Osteoblast (primary cell): Measurements from ENCODE around the gene IGF1R. TPM values are rescaled to one million over a fixed set of nuclear protein-coding genes. Genes with fewer than 3 reads are reported as not detected.

Source experiments
- DNase-seq: peaks from one replicate; pipeline ENCODE4 v3.0.0; 2011; ENCODE audit warnings: low spot score, mixed read lengths; ENCODE audit not compliant: insufficient read length; ENCODE audit errors: missing footprints
- H2AFZ ChIP-seq: 2 replicates; pipeline ENCODE4 v1.6.0; 2011; ENCODE audit warnings: mild to moderate bottlenecking, low read length
- H3K27ac ChIP-seq: 2 replicates; pipeline ENCODE4 v1.5.1; 2011; ENCODE audit warnings: mild to moderate bottlenecking, low read depth, low read length, moderate library complexity
- H3K27me3 ChIP-seq: 2 replicates; pipeline ENCODE4 v1.6.0; 2012; ENCODE audit warnings: mild to moderate bottlenecking, control low read depth, inconsistent platforms, low read length, moderate library complexity; ENCODE audit not compliant: insufficient read depth
- H3K36me3 ChIP-seq: 2 replicates; pipeline ENCODE4 v1.5.1; 2011; ENCODE audit warnings: mild to moderate bottlenecking, low read length, control low read depth, moderate library complexity; ENCODE audit not compliant: insufficient read depth
- H3K4me1 ChIP-seq: 2 replicates; pipeline ENCODE4 v1.5.1; 2011; ENCODE audit warnings: mild to moderate bottlenecking, low read length, control low read depth, moderate library complexity; ENCODE audit not compliant: insufficient read depth
- H3K4me2 ChIP-seq: 2 replicates; pipeline ENCODE4 v1.6.0; 2011; ENCODE audit warnings: mild to moderate bottlenecking, low read length; ENCODE audit not compliant: insufficient read depth
- H3K4me3 ChIP-seq: fragments of 200-600 bp; sonication (generic); 3 replicates; pipeline ENCODE4 v1.5.1; 2012; ENCODE audit warnings: mild to moderate bottlenecking, low read length, inconsistent platforms; ENCODE audit not compliant: insufficient read depth
- H3K79me2 ChIP-seq: 2 replicates; pipeline ENCODE4 v1.6.0; 2012; ENCODE audit warnings: mild to moderate bottlenecking, low read length, control low read depth, inconsistent platforms; ENCODE audit not compliant: insufficient read depth
- H3K9me3 ChIP-seq: 2 replicates; pipeline ENCODE4 v1.5.1; 2011; ENCODE audit warnings: low read depth, low read length, control low read depth
- H4K20me1 ChIP-seq: 2 replicates; pipeline ENCODE4 v1.6.0; 2012; ENCODE audit warnings: mild to moderate bottlenecking, low read length, control low read depth; ENCODE audit not compliant: insufficient read depth
- CTCF ChIP-seq: IDR thresholded peaks from 2 replicates; pipeline ENCODE4 v1.5.1; 2011; ENCODE audit warnings: mild to moderate bottlenecking, low read depth, low read length, moderate library complexity; ENCODE audit errors: extremely low read depth
- total RNA-seq: library from RNA; depleted of rRNA; stranded (reverse); fragments of >200 nt; gene quantifications from 2 replicates; pipeline ENCODE4 v1.2.3, GENCODE V29; 2012

IGF1R gene
- total RNA-seq, 1 donor, result 18.8 TPM

GRCh38 chr15:98763179-98763578, 114.8 kb downstream of the IGF1R start:
- Histone ChIP-seq H3K36me3 (no peaks in the 10 kb centered on the region), H3K27me3 (no peaks in the 10 kb centered on the region), H2AFZ (no peak overlapping the region), H3K4me3 (no peak overlapping the region), H3K9me3 (no peaks in the 10 kb centered on the region), H4K20me1 (peaks cover 46% of the 10 kb centered on the region), H3K4me1 (no peaks in the 10 kb centered on the region), H3K4me2 (no peak overlapping the region), H3K27ac (no peak overlapping the region), H3K79me2 (peaks cover 73% of the 10 kb centered on the region)
- TF ChIP-seq CTCF, result no peak
- DNase-seq, result no peak

- no peaks in the 10 kb centered on the region for H3K27me3 ChIP-seq
Observed at GRCh38 chr15:98764291-98764690, 116.0 kb downstream of the IGF1R start.

GRCh38 chr15:98765610-98766009, 117.3 kb downstream of the IGF1R start:
- no peak overlapping the region for H3K4me3 ChIP-seq
- H3K27me3 ChIP-seq, result no peaks in the 10 kb centered on the region
- peaks cover 74% of the 10 kb centered on the region for H3K79me2 ChIP-seq
- no peak overlapping the region for H2AFZ ChIP-seq
- DNase-seq, result no peak
- no peaks in the 10 kb centered on the region for H3K36me3 ChIP-seq
- no peaks in the 10 kb centered on the region for H3K4me1 ChIP-seq
- peaks cover 37% of the 10 kb centered on the region for H4K20me1 ChIP-seq
- H3K9me3 ChIP-seq, result no peaks in the 10 kb centered on the region
- H3K4me2 ChIP-seq, result no peak overlapping the region
- no peak for TF ChIP-seq CTCF
- no peak overlapping the region for H3K27ac ChIP-seq

More at GRCh38 chr15:98764291-98764690, 116.0 kb downstream of the IGF1R start:
- Histone ChIP-seq H2AFZ (no peak overlapping the region), H3K27ac (no peak overlapping the region), H3K4me1 (no peaks in the 10 kb centered on the region), H3K4me3 (no peak overlapping the region), H3K4me2 (no peak overlapping the region), H3K9me3 (no peaks in the 10 kb centered on the region), H4K20me1 (peaks cover 39% of the 10 kb centered on the region), H3K79me2 (peaks cover 68% of the 10 kb centered on the region), H3K36me3 (no peaks in the 10 kb centered on the region)
- TF ChIP-seq CTCF, result no peak
- DNase-seq, result no peak

GRCh38 chr15:98767692-98768091, 119.4 kb downstream of the IGF1R start:
- H3K27ac ChIP-seq, result no peak overlapping the region
- no peak overlapping the region for H3K4me3 ChIP-seq
- H2AFZ ChIP-seq, result no peak overlapping the region
- no peak for TF ChIP-seq CTCF
- H3K9me3 ChIP-seq, result no peaks in the 10 kb centered on the region
- H3K36me3 ChIP-seq, result no peaks in the 10 kb centered on the region
- H4K20me1 ChIP-seq, result peaks cover 41% of the 10 kb centered on the region
- DNase-seq, result no peak
- peaks cover 77% of the 10 kb centered on the region for H3K79me2 ChIP-seq
- H3K27me3 ChIP-seq, result no peaks in the 10 kb centered on the region
- no peaks in the 10 kb centered on the region for H3K4me1 ChIP-seq
- no peak overlapping the region for H3K4me2 ChIP-seq
